ENCODE data around the gene RASGRF2.
"Not testable (repeated sequence)": the region's sequence is repeated elsewhere in the genome, so short reads cannot be mapped to it uniquely, and the experiment has no call there.

Gene RASGRF2

GRCh38 chr5:81023261-81023970, 63.3 kb downstream of the RASGRF2 start:
- DNase-seq, result no peak

GRCh38 chr5:81027481-81028058, 67.4 kb downstream of the RASGRF2 start:
- DNase-seq, result no peak

DNA sequence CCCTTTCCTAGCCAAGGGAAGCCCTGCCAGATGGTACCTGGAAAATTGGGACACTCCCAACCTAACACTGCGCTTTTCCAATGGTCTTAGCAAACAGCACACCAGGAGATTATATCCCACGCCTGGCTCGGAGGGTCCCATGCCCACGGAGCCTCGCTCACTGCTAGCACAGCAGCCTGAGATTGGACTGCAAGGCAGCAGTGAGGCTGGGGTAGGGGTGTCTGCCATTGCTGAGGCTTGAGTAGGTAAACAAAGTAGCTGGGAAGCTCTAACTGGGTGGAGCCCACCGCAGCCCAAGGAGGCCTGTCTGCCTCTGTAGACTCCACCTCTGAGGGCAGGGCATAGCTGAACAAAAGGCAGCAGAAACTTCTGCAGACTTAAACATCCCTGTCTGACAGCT, 68.7 kb downstream of the RASGRF2 start:
- not testable (repeated sequence) for DNase-seq

- DNase-seq, result not testable (repeated sequence)
These were observed 69.6 kb downstream of the RASGRF2 start for GRCh38 chr5:81029736-81030135.

GRCh38 chr5:81030236-81031034, 70.3 kb downstream of the RASGRF2 start:
- not testable (repeated sequence) for DNase-seq

- DNase-seq, result no peak
These were observed 75.4 kb downstream of the RASGRF2 start for GRCh38 chr5:81035522-81035921.

DNA sequence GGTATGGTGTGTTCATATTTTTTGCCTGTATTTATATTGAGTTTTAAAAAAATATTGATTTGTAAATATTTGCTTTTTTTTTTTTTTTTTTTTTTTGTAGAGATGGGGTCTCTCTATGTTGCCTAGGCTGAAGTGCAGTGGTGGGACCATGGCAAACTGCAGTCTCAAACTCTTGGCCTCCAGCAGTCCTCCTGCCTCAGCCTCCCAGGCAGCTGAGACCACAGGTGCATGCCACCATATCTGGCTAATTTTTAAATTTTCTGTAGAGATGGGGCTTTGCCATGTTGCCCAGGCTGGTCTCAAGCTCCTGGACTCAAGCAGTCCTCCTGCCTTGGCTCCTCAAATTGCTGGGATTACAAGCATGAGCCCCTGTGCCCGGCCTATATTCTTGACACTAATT, 78.3 kb downstream of the RASGRF2 start:
- no peak for DNase-seq

- no peak for DNase-seq
These were observed 84.7 kb downstream of the RASGRF2 start for GRCh38 chr5:81044868-81045267.

DNA sequence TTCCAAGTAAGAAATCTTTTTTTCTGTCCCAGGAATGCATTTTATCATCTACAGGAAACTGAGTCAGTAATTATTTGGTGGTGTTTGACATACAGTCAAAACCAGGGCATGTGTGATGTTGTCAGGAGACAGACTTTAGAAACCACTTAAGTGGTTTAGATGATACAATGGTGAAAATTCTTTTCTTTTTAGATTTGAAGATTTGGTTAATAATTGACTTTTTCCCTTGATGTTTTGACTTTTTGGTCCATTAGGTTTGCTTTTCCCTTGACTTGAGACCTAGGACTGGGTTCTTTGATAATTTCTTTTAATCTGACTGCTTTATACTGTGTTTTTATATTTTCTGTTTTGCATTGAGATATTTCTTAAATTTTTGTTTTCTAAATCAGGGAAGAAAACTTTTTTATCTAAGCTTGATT, 85.2 kb downstream of the RASGRF2 start:
- DNase-seq, result no peak

- DNase-seq, result no peak
These were observed 85.9 kb downstream of the RASGRF2 start for GRCh38 chr5:81046041-81046440.

DNA sequence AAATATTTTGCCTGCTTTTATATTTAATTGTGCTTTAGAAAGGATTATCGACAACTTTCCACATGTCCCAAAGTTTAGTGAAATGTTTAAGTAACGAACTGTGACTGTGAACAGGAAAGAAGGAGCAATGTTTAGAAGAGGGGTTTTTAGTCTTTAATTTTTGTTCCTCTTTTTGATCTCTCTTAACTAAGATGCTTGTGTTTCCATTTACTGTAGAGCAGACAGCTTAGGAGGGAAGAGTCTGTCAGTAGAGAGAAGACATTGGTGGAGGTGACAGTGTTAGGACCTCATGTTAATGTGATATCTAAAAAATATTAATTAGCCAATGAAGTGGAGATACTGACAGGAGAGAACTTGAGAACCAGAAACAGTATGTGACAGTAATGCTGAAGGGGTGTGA, 92.2 kb downstream of the RASGRF2 start:
- DNase-seq, result no peak

GRCh38 chr5:81053282-81053681, 93.1 kb downstream of the RASGRF2 start:
- DNase-seq, result not testable (repeated sequence)

DNA sequence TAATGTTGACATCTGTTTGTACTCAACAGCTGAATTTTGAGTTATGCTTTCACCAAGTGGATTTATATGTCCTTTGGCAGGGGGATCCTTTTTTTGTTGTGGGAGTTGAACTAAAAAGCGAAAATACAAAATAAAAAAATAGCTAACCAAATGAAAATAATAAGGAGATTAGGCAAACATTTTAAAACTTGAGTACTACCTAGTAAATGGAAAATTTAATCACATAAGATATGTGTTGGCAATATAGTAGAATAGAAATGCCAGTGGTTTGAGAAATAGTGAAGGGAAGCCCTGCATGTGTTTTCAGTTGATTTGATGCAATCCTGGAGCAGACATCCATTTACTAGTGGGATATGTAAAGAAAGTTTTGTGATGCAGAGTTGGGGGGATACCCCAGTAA, 98.0 kb downstream of the RASGRF2 start:
- DNase-seq, result no peak

DNA sequence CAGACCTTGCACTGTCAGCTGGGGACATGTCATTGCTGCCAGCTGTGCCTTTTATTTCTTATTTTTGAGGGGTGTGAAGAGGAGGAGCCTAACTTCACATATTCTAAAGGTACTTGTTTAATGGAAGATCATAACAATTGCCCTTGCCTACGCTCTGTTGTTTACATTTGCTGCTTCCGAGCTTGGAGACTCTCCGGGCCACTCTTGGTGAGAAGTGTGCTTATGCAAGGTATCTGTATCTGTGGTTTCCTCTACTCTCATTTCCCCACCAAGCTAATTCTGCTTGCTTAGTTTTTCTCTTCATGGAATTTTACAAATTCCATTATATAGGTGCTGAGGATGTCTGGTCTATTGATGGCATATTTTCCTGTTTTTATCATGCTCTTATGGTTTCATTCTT, 105.3 kb downstream of the RASGRF2 start:
- DNase-seq, result no peak

DNA sequence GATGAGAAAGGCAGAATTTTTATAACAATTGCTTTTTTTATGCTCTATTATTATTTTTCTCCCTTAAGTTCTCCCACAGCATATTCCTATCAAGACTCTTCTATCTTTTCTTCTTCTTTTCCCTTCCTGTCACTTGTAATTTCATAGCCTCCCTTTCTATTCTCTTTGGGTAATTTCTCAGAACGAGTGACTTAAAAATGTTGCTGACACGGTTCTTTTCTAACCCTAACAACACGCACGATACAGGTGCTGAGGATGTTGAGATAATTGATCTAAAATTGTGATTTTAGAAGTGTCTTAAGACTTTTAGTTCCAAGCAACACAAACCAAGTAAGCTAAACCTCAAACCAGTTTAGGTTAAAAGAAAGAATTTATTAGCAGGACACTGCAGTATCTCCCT, 105.9 kb downstream of the RASGRF2 start:
- DNase-seq, result no peak

DNA sequence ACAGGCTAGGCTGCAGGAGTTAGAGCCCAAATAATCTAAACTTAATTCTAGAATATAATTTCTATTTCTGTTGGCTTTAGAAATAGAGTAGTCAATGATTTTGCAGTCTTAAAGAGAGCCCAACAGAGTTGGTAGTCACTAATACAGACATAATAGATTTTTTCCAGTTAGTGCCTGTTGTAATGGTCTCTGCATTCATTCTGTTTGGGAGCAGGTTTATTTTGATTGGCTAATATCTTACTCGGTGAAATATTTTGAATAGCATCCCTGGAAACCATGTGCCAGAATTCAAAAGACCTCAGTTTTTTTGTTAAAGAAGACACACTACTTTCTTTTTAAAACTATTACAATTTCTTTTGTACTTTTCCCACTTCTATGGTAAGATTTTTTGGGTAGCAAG, 107.2 kb downstream of the RASGRF2 start:
- DNase-seq, result no peak

- no peak for DNase-seq
These were observed 107.9 kb downstream of the RASGRF2 start for GRCh38 chr5:81068063-81068462.

DNA sequence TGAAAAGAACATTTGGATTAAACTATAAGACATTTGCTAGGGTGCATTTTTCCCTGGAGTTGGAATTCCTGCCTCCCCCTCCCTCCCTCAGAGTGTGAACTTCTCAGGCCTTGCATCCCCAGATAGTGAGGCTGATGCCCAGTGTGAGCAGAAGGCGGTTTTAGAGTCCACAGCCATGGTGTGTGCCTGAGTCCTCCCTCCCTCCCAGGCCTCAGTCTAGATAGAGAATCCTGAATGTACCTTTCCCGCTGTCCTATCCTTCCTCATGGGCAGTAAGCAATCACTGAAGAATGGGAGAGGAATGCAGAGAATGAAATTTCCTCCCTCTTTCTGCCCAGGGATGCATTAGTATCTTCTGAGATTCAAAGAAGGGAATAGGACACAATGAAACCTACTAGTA, 108.5 kb downstream of the RASGRF2 start:
- DNase-seq, result no peak

- DNase-seq, result no peak
These were observed 109.8 kb downstream of the RASGRF2 start for GRCh38 chr5:81069990-81070389.

GRCh38 chr5:81070571-81071255, 110.5 kb downstream of the RASGRF2 start:
- no peak for DNase-seq

GRCh38 chr5:81075041-81075440, 114.9 kb downstream of the RASGRF2 start:
- DNase-seq, result no peak

DNA sequence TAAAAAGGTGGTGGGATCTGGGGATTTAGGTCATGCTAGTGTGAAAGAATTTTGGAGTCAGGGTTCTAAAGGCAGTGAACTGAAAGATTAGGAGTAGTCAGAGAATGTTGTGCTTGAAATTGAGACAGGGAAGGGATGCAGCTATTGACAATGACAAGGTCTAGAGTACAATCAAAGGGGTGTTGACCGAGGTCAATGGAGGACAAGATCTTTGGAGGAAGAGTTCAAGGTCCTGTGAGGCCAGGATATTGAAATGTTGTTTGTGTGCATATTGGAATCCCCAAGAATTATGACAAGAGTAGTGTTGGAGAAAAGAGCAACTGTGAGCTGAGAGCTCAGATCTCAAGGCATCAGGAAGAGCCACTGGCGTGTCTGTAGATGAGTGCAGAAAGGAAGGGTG, 116.9 kb downstream of the RASGRF2 start:
- no peak for DNase-seq

DNA sequence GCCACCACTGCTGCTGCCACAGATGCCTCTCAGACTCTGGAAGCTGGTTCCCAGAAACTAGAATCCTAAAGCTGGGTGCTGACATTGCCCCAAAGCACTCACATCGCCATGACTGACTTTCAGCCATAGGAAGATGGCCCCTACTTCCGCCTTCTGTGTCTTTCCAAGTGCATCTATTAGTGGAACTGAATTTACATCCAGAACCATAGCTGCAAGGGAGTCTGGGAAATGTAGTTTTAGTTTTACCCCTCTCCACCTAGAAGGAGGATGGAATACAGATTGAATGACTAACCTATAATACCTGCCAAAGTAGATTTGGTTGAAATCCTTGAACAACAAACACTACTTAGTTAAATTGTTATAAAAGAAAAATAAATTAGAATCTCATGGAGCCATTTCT, 118.8 kb downstream of the RASGRF2 start:
- DNase-seq, result no peak
